ENCODE results near the gene SLC2A8.

- TF ChIP-seq CTCF (IDR thresholded peaks at IDR 0.05) (no peak), POLR2A (IDR thresholded peaks at IDR 0.05) (no peak)
Measured at GRCh38 chr9:127415141-127415540, 18.2 kb downstream of the SLC2A8 start.

All from Peyer's patch (tissue), 4 donors.